IPS-18a (cell line): ENCODE data around the gene VPS45.

ENCODE experiments used
- H3K27ac ChIP-seq: one replicate; pipeline ENCODE4 v1.5.1; 2013; ENCODE audit warnings: low read length
- H3K27me3 ChIP-seq: one replicate; pipeline ENCODE4 v1.6.1; 2013; ENCODE audit warnings: mild to moderate bottlenecking, low read length; ENCODE audit not compliant: control insufficient read depth, insufficient read depth
- H3K36me3 ChIP-seq: one replicate; pipeline ENCODE4 v1.6.1; 2013; ENCODE audit warnings: low read depth, low read length; ENCODE audit not compliant: control insufficient read depth
- H3K4me1 ChIP-seq: one replicate; pipeline ENCODE4 v1.6.1; 2013; ENCODE audit warnings: low read depth, low read length; ENCODE audit not compliant: control insufficient read depth
- H3K4me3 ChIP-seq: one replicate; pipeline ENCODE4 v1.5.1; 2013; ENCODE audit warnings: low read length
- H3K9ac ChIP-seq: one replicate; pipeline ENCODE4 v1.6.1; 2013; ENCODE audit warnings: mild to moderate bottlenecking, low read length, moderate library complexity
- H3K9me3 ChIP-seq: one replicate; pipeline ENCODE4 v1.6.1; 2013; ENCODE audit warnings: low read depth, low read length; ENCODE audit not compliant: control insufficient read depth

The VPS45 gene

DNA sequence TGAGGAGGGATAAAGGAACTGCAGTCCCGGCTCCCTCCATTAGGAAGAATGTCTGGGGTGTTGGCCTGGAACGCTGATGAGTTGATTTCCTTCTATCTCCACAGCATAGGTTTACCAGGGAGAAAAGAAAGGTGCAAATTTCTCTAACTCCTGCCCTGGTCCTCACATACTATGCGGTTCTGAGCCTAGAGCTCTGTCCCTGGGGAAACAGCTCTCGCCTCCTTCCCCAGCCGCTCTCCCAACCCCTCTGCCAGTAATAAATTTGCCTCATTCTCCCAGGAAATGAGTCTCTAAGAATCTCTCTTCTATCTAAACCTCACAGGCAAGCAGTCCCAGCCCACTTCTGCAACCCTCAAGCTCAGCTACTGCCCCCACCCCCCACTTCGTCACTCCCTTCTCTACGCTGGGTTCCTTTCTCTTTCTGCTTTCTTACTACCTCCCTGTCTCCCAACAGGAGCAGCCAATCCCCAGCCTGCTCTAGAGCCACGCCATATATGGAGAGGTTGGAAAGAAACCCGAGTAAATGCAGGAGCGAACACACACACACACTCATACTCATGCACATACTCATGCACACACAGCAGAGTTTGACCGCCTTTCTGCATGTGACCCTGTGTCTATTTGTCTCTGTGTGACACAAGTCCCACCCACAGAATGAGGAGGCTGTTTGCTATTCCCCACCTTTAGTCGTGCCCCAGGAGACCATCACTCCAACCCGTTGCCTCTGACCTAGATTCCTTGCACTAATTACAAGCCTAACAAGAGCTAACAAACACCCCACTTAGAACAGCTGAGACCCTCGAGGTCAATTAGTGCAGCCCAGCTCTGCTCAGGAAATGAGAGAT lies 95.5 kb downstream of the VPS45 start:
- H3K36me3 ChIP-seq = peaks cover 18% of the 10 kb centered on the region
- peak overlapping the region; percentile 62 for H3K4me3 ChIP-seq
- peaks cover 35% of the 10 kb centered on the region for H3K4me1 ChIP-seq
- no peaks in the 10 kb centered on the region for H3K27me3 ChIP-seq
- no peaks in the 10 kb centered on the region for H3K9me3 ChIP-seq
- H3K9ac ChIP-seq = peak overlapping the region; percentile 93
- H3K27ac ChIP-seq = peak overlapping the region; percentile 96

DNA sequence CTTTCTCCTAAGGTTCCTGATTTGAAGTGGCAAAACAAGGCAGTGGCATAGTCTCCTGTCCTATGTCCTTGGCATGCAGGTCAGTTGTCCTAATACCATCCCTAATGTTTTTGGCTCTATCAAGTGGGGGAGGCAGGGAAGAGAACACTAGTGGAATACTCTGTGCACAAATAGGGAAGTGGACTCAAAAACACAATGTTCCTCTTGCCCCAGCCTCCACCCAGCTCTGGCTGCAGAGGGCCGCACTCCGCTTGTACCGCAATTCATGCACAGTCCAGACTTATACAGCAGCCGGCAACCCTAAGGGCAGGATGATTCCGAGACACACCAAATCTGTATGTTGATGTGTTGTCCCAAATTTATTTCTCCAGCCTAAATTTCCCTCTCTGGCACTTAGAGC lies 96.6 kb downstream of the VPS45 start:
- H3K36me3 ChIP-seq = peaks cover 9% of the 10 kb centered on the region
- H3K9ac ChIP-seq = no peak overlapping the region
- H3K27me3 ChIP-seq = no peaks in the 10 kb centered on the region
- no peak overlapping the region for H3K4me3 ChIP-seq
- no peaks in the 10 kb centered on the region for H3K9me3 ChIP-seq
- no peak overlapping the region for H3K27ac ChIP-seq
- peaks cover 35% of the 10 kb centered on the region for H3K4me1 ChIP-seq

DNA sequence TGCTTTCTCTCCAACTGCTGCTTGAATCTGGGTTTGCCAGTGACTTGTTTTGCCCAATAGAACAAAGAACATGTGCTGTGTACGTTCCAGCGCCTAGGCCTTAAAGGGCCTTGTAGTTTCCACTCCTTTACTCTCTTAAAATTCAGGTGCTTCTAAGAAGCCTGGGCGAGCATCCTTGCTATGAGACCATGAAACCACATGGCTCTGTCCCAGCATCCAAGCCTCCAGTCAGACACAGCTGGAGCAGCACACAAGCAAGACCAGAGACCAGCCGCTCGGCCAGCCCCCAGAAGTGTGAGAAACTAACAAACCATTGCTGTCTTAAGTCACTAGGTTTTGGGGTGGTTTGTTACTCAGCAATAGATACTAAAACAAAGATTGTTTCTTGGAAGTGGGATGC lies 97.2 kb downstream of the VPS45 start:
- H3K4me1 ChIP-seq = peaks cover 35% of the 10 kb centered on the region
- no peaks in the 10 kb centered on the region for H3K9me3 ChIP-seq
- no peak overlapping the region for H3K27ac ChIP-seq
- H3K4me3 ChIP-seq = no peak overlapping the region
- H3K36me3 ChIP-seq = peaks cover 3% of the 10 kb centered on the region
- H3K27me3 ChIP-seq = no peaks in the 10 kb centered on the region
- H3K9ac ChIP-seq = no peak overlapping the region

DNA sequence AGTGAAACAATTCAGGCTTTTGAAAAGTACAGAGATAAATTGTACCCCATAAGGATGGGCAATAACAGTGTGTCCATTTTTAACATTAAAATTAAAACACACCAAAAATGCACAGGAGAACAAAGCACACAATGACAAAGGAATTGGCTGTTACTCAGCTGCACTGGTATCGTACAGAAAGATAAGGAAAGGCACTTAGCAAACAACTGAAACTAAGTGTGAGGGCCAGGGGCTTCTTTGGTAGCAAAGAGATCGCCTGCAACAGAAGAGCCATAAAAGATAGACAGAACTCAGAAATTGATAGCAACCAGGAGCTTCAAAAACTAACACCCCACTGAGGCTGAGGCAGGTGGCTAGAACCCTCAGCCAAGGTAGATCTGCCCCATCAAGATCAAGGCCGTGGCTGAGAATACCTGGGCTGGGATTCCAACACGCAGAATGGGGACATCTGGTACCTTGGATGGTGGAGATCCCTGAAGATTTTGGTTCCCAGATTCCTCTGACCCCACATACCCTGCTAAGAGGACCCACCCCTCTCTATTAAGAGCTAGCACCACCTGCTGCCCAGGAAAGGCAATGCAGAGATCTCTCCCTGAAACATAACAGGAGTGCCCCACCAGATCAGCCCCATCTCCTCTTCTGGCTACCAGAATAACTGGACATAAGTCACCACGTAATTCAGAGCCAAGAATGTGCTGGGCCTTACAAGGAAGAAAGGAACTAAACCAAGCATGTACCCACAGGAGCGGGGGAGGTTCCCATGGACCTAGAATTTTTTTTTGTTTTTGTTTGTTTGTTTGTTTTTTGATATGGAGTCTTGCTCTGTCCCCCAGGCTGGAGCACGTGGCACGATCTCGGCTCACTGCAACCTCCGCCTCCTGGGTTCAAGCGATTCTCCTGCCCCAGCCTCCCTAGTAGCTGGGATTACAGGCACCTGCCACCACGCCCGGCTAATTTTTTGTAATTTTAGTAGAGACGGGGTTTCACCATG lies 98.3 kb downstream of the VPS45 start:
- Histone ChIP-seq H3K9ac (no peak overlapping the region), H3K4me1 (peaks cover 30% of the 10 kb centered on the region), H3K27me3 (no peaks in the 10 kb centered on the region), H3K36me3 (no peaks in the 10 kb centered on the region), H3K9me3 (no peaks in the 10 kb centered on the region), H3K4me3 (no peak overlapping the region), H3K27ac (no peak overlapping the region)

DNA sequence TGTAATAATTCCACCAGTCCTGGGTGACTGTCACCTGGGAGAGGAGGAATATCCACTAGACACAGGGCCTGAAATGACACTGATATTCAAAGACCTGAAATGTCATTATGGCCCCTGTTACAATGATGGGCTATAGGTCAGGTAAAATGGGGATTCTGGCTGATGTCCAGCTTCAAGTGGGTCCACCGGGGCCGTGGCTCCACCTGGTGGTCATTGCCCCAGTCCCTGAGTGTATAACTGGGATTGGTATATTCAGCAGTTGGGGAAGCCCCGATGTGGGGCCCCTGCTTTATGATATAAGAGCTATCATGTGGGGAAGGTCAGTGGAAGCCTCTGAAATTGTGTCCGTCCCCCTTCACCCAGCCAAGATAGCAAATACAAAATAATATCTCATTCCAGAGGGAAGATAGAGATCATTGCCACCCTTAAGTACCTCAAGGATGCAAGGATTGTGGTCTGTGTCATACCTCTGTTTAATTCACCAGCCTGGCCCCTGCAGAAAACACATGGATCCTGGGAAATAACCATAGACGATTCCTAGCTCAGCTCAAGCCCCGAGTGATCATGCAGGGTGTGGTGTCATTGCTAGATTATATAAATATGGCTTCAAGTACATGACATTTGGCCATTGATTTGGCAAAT lies 101.5 kb downstream of the VPS45 start:
- no peaks in the 10 kb centered on the region for H3K27me3 ChIP-seq

DNA sequence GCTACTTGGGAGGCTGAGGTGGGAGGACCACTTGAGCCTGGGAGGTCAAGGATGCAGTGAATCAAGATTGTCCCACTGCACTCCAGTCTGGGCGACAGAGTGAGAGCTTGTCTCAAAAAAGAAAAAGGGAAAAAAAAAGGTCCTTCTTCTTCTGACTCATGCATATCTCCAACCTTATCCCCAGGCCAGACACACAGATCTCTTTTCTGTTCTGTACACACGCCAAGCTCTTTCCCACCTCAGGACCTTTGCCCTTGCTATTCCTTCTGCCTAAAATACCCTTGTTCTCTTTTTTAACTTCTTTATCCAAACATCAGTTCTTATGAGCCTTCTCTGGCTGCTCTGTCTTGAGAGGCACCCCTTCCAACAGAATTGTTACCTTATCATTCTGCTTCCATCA lies 104.2 kb downstream of the VPS45 start:
- no peaks in the 10 kb centered on the region for H3K9me3 ChIP-seq
- H3K4me3 ChIP-seq = no peak overlapping the region
- H3K27ac ChIP-seq = no peak overlapping the region
- H3K27me3 ChIP-seq = no peaks in the 10 kb centered on the region
- H3K36me3 ChIP-seq = no peaks in the 10 kb centered on the region
- no peak overlapping the region for H3K9ac ChIP-seq
- H3K4me1 ChIP-seq = no peaks in the 10 kb centered on the region

More for the DNA sequence above, 101.5 kb downstream of the VPS45 start:
- Histone ChIP-seq H3K27ac (no peak overlapping the region), H3K9ac (no peak overlapping the region), H3K9me3 (no peaks in the 10 kb centered on the region), H3K36me3 (no peaks in the 10 kb centered on the region), H3K4me3 (no peak overlapping the region), H3K4me1 (peaks cover under 1% of the 10 kb centered on the region)

DNA sequence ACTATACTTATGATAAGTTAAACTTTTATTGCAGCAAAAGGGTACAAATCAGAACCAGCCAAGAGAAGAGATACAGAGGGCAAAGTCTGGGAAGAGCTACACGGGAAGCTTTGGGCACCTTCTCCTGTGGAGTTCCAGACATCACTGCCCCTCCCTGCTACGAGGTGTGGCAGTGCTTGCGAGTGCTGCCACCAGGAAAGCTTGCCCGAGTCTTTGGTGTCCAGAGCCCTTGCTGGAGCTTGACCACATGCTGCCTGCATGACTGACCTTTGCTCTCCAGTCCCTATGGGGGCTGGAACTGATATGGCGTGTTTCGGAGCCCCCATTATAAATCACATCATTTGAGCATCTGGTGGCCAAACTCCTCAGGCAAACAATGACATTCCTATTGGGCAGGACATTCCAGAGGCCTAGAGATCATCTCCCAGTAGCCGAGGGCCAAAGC lies 105.6 kb downstream of the VPS45 start:
- Histone ChIP-seq H3K9ac (no peak overlapping the region), H3K27ac (no peak overlapping the region), H3K9me3 (no peaks in the 10 kb centered on the region), H3K4me3 (no peak overlapping the region), H3K36me3 (no peaks in the 10 kb centered on the region), H3K4me1 (no peaks in the 10 kb centered on the region), H3K27me3 (no peaks in the 10 kb centered on the region)

DNA sequence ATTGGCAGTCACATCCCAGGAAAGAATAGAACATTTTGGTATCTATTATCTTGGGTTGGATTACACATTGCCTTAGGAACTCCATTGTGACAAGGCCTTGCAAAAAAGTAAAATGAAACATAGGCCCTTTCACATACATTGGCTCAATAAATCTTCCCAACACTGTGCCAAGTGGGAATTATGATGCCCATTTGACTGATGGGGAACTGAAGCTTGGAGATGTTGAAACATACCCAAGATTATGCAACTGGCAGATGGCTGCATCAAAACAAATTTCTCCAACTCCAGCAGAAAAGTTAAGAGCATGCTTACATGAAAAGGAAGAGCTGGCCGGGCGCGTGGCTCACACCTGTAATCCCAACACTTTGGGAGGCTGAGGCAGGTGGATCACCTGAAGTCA lies 109.0 kb downstream of the VPS45 start:
- Histone ChIP-seq H3K4me1 (no peaks in the 10 kb centered on the region), H3K9ac (no peak overlapping the region), H3K36me3 (no peaks in the 10 kb centered on the region), H3K27ac (no peak overlapping the region), H3K9me3 (no peaks in the 10 kb centered on the region), H3K27me3 (no peaks in the 10 kb centered on the region), H3K4me3 (no peak overlapping the region)

DNA sequence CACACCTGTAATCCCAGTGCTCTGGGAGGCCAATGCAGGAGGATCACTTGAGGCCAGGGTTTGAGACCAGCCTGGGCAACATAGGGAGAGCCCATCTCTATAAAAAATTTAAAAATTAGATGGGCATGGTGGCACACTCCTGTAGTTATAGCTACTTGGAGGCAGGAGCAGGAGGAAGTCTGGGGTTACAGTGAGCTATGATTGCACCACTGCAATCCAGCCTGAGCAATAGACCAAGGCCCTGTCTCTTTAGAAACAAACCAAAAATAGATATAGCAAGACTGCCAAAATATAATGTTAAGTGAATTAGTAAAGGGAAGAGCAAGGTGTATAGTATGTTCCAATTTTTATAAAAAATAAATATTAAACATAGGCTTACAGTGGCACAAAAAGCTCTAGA lies 111.0 kb downstream of the VPS45 start:
- Histone ChIP-seq H3K27me3 (no peaks in the 10 kb centered on the region), H3K27ac (no peak overlapping the region), H3K4me3 (no peak overlapping the region), H3K4me1 (no peaks in the 10 kb centered on the region), H3K9me3 (no peaks in the 10 kb centered on the region), H3K36me3 (no peaks in the 10 kb centered on the region), H3K9ac (no peak overlapping the region)

DNA sequence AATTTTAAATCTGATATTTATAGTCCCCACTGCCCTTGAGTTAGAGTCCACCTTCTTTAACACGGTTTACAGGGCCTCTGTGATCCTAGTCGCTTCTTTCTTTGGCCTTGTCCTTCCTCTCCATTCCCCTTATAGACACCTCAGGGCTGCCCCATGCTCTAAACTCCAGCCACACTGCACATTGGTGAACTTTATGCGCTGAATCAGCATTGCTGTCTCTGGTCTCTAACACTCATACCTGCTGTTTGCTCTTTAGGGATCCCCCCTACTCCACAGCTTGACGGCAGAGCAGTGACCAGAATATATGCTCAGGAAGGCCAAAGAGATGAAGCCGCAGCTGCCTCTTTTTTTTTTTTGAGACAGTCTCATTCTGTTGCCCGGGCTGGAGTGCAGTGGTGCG lies 112.3 kb downstream of the VPS45 start:
- H3K36me3 ChIP-seq = no peaks in the 10 kb centered on the region
- no peaks in the 10 kb centered on the region for H3K9me3 ChIP-seq
- H3K27me3 ChIP-seq = no peaks in the 10 kb centered on the region
- H3K4me1 ChIP-seq = no peaks in the 10 kb centered on the region
- no peak overlapping the region for H3K27ac ChIP-seq
- no peak overlapping the region for H3K4me3 ChIP-seq
- H3K9ac ChIP-seq = no peak overlapping the region

DNA sequence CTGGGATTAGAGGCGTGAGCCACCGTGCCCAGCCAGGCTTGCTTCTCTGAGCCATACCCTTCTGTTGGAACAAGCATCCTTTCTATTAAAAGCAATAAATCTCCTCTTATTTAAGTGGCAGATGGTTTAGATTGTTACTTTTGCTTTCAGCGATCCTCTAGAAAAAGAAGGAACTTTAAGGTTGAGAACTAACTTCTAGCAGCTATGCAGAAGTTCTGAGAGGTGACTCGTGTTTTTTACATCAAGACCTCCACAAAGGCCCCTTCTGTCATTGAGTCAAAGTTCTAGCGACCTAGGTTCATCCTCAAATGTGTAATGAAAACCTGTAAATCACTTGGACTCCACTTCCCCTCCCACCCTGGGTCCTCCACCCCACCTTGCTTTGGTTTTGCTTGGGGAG lies 112.9 kb downstream of the VPS45 start:
- Histone ChIP-seq H3K4me3 (no peak overlapping the region), H3K36me3 (no peaks in the 10 kb centered on the region)

More for the DNA sequence above, 112.9 kb downstream of the VPS45 start:
- Histone ChIP-seq H3K9ac (no peak overlapping the region), H3K27ac (no peak overlapping the region), H3K9me3 (no peaks in the 10 kb centered on the region), H3K27me3 (no peaks in the 10 kb centered on the region), H3K4me1 (no peaks in the 10 kb centered on the region)
